A673 (cell line): ENCODE data around the gene NPW. TPM values are rescaled to one million over a fixed set of nuclear protein-coding genes. Genes with fewer than 3 reads are reported as not detected.

Source experiments
- BruUV-seq: library from RNA; stranded (reverse); fragments of 400-500 nt; replicated peaks from 2 replicates; lab custom pipeline; 2021; lab: Mats Ljungman, UMichigan
- CTCF ChIA-PET: fragments of 300-600 bp; sonication (Branson Sonifier 250); formaldehyde crosslinking; loops from one replicate; lab custom pipeline; 2022; ENCODE audit warnings: antibody characterized with exemption; lab: Charles Lee
- POLR2A ChIA-PET: fragments of 300-600 bp; sonication (Branson Sonifier 250); formaldehyde crosslinking; loops from one replicate; lab custom pipeline; 2022; ENCODE audit warnings: antibody characterized with exemption; ENCODE audit not compliant: low non-redundant PET; lab: Charles Lee
- DNase-seq: peaks from one replicate; pipeline ENCODE4 v3.0.0-alpha.2; 2015; ENCODE audit warnings: low spot score
- H3K27ac ChIP-seq: fragments of 200-600 bp; sonication (generic); 2 replicates; pipeline ENCODE4 v1.5.1; 2016; ENCODE audit warnings: mixed run types, low read depth, mild to moderate bottlenecking, mixed read lengths, antibody characterized with exemption, low read length; ENCODE audit not compliant: poor library complexity, severe bottlenecking
- H3K27me3 ChIP-seq: fragments of 200-600 bp; sonication (generic); replicated peaks from 2 replicates; pipeline ENCODE4 v1.6.1; 2017; ENCODE audit warnings: mixed run types, low read depth, mild to moderate bottlenecking, mixed read lengths, antibody characterized with exemption, low read length; ENCODE audit not compliant: insufficient read depth, poor library complexity
- H3K36me3 ChIP-seq: fragments of 200-600 bp; sonication (generic); 2 replicates; pipeline ENCODE4 v1.6.1; 2016; ENCODE audit warnings: mixed run types, mild to moderate bottlenecking, mixed read lengths, antibody characterized with exemption, low read length; ENCODE audit not compliant: insufficient read depth, poor library complexity, severe bottlenecking
- H3K4me1 ChIP-seq: fragments of 200-600 bp; sonication (generic); 2 replicates; pipeline ENCODE4 v1.6.1; 2017; ENCODE audit warnings: mixed run types, mild to moderate bottlenecking, mixed read lengths, antibody characterized with exemption, low read length; ENCODE audit not compliant: insufficient read depth, poor library complexity, severe bottlenecking
- H3K4me3 ChIP-seq: fragments of 200-600 bp; sonication (generic); 2 replicates; pipeline ENCODE4 v1.5.1; 2016; ENCODE audit warnings: low read depth, mixed run types, mild to moderate bottlenecking, mixed read lengths, low read length; ENCODE audit not compliant: poor library complexity, severe bottlenecking
- H3K9me3 ChIP-seq: fragments of 200-600 bp; sonication (generic); 2 replicates; pipeline ENCODE4 v1.6.1; 2016; ENCODE audit warnings: mixed run types, low read depth, mild to moderate bottlenecking, mixed read lengths, antibody characterized with exemption, low read length; ENCODE audit not compliant: poor library complexity, severe bottlenecking
- EZH2 ChIP-seq: fragments of 200-600 bp; sonication (generic); IDR thresholded peaks from 2 replicates; pipeline ENCODE4 v1.6.1; 2017; ENCODE audit warnings: borderline replicate concordance, low read depth, mild to moderate bottlenecking, mixed read lengths, antibody characterized with exemption, low read length; ENCODE audit not compliant: poor library complexity, severe bottlenecking
- intact Hi-C: fragments of 100-400 bp; cut with micrococcal nuclease; formaldehyde crosslinking; loops from one replicate; pipeline ENCODE4 v1.10.0; 2022; ENCODE audit not compliant: unreplicated experiment
- total RNA-seq: library from RNA; stranded (reverse); gene quantifications from 2 replicates; pipeline ENCODE4 v1.2.3, GENCODE V29; 2021
- TF ChIP-seq, protein P1 (sequence below): fragments of 300-800, 200-600 bp; sonication (generic); conservative IDR thresholded peaks from 2 replicates; pipeline ENCODE4 v1.5.1; 2017; ENCODE audit warnings: low read depth, mild to moderate bottlenecking, antibody characterized with exemption, low read length, moderate library complexity, mixed read lengths

Gene NPW
- total RNA-seq, 1 experiment from 2014 or later, result 96.5 TPM

DNA sequence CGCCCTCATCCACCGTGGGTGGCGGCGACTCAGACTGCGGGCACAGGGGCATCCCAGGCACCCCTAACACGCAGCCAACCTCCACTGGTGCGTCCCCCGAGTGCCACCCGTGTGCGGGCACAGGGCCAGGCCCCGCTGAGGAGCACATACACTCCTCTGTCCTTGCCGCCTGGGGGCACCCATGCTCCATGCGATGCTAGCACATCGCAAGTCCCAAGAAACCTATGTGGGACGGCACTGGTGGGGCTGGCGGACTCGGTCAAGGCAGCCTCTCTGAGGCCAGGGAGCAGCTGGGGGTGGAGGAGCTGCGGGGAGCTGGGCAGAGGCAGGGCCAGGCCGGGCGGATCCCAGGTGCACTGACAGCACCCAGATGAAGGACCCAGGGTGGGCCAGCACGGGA lies 13.9 kb upstream of the NPW start:
- intact Hi-C loops, result loop anchor here (1.0 to 10.0 kb wide), 2 partner anchors 135 to 209 kb away; partner anchors contain the start of genes BRICD5 and PGP
- POLR2A ChIA-PET, result no interaction called here

DNA sequence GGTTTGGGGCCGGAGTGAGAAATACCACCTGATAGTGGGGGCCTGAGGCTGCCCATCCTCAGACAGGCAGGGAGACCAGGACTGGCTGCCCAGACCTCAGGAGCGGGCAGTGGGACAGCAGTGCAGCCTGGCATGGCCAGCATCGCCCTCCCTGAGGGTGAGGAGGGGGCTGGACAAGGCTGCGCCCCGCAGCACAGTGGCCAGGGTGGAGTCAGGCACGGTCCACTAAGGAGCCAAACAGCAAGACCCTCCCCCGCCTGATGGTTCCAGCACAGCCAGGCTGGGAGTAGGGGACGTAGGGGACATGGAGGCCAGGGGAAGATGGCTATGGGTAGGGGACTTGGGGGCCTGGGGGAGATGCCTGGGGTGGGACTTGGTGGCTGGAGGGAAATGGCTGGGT lies 13.3 kb upstream of the NPW start:
- CTCF ChIA-PET, result interaction anchor here (1.2 kb wide), 1 partner anchor 134 kb away, joined by 7 read pairs; no protein-coding TSS in a partner anchor
- Histone ChIP-seq H3K27me3 (no peaks in the 10 kb centered on the region), H3K4me1 (peaks cover 46% of the 10 kb centered on the region), H3K9me3 (no peaks in the 10 kb centered on the region), H3K27ac (no peak overlapping the region), H3K36me3 (peaks cover 24% of the 10 kb centered on the region), H3K4me3 (no peak overlapping the region)
- POLR2A ChIA-PET, result no interaction called here
- no peak for DNase-seq
- no TSS peak for BruUV-seq
- TF ChIP-seq, protein P1, sequence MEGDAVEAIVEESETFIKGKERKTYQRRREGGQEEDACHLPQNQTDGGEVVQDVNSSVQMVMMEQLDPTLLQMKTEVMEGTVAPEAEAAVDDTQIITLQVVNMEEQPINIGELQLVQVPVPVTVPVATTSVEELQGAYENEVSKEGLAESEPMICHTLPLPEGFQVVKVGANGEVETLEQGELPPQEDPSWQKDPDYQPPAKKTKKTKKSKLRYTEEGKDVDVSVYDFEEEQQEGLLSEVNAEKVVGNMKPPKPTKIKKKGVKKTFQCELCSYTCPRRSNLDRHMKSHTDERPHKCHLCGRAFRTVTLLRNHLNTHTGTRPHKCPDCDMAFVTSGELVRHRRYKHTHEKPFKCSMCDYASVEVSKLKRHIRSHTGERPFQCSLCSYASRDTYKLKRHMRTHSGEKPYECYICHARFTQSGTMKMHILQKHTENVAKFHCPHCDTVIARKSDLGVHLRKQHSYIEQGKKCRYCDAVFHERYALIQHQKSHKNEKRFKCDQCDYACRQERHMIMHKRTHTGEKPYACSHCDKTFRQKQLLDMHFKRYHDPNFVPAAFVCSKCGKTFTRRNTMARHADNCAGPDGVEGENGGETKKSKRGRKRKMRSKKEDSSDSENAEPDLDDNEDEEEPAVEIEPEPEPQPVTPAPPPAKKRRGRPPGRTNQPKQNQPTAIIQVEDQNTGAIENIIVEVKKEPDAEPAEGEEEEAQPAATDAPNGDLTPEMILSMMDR, result no peak
- no peak for TF ChIP-seq EZH2
- intact Hi-C loops, result loop anchor here (10.0 kb wide), 1 partner anchor 208 kb away; the partner anchor contains the start of genes BRICD5 and PGP

More for the DNA sequence above, 13.9 kb upstream of the NPW start:
- Histone ChIP-seq H3K36me3 (peaks cover 30% of the 10 kb centered on the region), H3K9me3 (no peaks in the 10 kb centered on the region), H3K27ac (peak overlapping the region; percentile 37), H3K4me3 (no peak overlapping the region), H3K27me3 (no peaks in the 10 kb centered on the region), H3K4me1 (peaks cover 43% of the 10 kb centered on the region)
- CTCF ChIA-PET, result interaction anchor here (0.9 to 1.2 kb wide), 2 partner anchors 24 to 135 kb away, joined by 6 to 7 read pairs; partner anchors contain the start of gene NOXO1
- BruUV-seq, result no TSS peak
- DNase-seq, result peak; percentile 80
- no peak for TF ChIP-seq EZH2
- TF ChIP-seq, protein P1, result peak; percentile 71

DNA sequence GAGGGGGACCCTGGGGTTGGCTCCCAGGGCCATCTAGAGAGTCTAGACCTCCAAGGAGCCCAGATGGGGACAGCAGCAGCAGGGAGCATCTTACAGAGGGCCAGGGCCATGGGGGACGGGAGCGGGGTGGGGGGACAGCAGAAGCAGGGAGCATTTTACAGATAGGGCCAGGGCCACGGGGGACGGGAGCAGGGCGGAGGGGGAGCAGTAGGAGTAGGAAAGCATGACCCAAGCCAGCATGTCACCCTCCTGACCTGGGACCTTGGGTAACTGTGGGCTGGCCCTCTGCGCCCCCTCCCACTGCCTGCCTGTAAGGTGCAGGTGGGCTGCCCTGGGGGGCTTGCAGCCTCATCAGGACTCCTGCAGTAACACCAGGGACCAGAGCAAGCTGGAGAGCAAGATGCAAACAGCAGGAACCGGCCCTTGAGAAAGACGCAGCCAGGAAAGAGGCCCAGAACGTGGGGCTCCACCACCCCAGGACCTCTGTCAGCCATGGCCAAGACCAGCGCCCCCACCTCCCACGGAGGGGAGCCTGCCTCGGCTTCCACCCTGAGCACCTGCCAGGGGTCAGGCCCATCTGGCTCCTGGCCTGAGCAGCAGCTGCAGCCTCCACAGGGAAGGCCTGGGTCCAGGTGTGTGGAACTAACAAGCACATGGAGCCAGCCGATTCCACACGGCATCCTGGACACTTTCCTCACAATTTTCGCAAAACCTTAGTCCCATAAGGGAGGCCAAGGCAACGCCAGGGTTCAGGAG lies 12.3 kb upstream of the NPW start:
- DNase-seq, result no peak
- Histone ChIP-seq H3K4me1 (peaks cover 46% of the 10 kb centered on the region), H3K27me3 (no peaks in the 10 kb centered on the region), H3K27ac (peak overlapping the region; percentile 93), H3K4me3 (peak overlapping the region; percentile 99), H3K36me3 (peaks cover 14% of the 10 kb centered on the region), H3K9me3 (no peaks in the 10 kb centered on the region)
- intact Hi-C loops, result loop anchor here (10.0 kb wide), 1 partner anchor 208 kb away; the partner anchor contains the start of genes BRICD5 and PGP
- ChIA-PET CTCF (interaction anchor here (0.7 kb wide), 1 partner anchor 134 kb away, joined by 4 read pairs; no protein-coding TSS in a partner anchor), POLR2A (no interaction called here)
- no peak for TF ChIP-seq EZH2
- TF ChIP-seq, protein P1, result no peak
- no TSS peak for BruUV-seq
